K562 (cell line): ENCODE results near the gene HTR2A. TPM values are rescaled to one million over a fixed set of nuclear protein-coding genes. Genes with fewer than 3 reads are reported as not detected.

ENCODE experiments used
- ATAC-seq: fragments of 200-7000 bp; cut with Tn5 transposase; 3 replicates; pipeline ENCODE4 v1.9.1; 2020; ENCODE audit warnings: moderate library complexity
- BruUV-seq: library from RNA; stranded (reverse); fragments of 400-500 nt; replicated peaks from 2 replicates; lab custom pipeline; 2021; lab: Mats Ljungman, UMichigan
- CTCF ChIA-PET: fragments of 300-600 bp; formaldehyde crosslinking; extraction: SDS; loops from one replicate; lab custom pipeline; 2021; ENCODE audit warnings: low intra/inter-chr PET ratio; lab: Yijun Ruan, JAX
- POLR2A ChIA-PET: fragments of 300-600, 350-650 bp; sonication (Branson Sonifier 250); formaldehyde crosslinking; extraction: SDS; loops from one replicate; lab custom pipeline; 2021; ENCODE audit warnings: antibody characterized with exemption, inconsistent platforms; lab: Yijun Ruan, JAX
- DNase-seq, 4 experiments: peaks; one replicate each; pipeline versions ENCODE4 v3.0.0 to v3.0.0-alpha.2; 2011 to 2018; ENCODE audit warnings: low spot score in 3 of 4, mixed read lengths in 3 of 4; ENCODE audit errors: extremely low read depth in 1 of 4
- FAIRE-seq: peaks from 2 replicates; lab custom pipeline; 2011; peaks lifted over from hg19 to GRCh38; lab: Jason Lieb, UNC
- H2AFZ ChIP-seq: 2 replicates; pipeline ENCODE4 v1.6.0; 2011; ENCODE audit warnings: low read depth, low read length, control low read depth, inconsistent platforms
- H3K27ac ChIP-seq: fragments of 200-600 bp; 3 replicates; pipeline ENCODE4 v1.8.0; 2011; ENCODE audit warnings: low read depth, mild to moderate bottlenecking, control low read depth, inconsistent platforms, low read length, moderate library complexity, mixed read lengths; ENCODE audit errors: extremely low read depth
- H3K27me3 ChIP-seq, 2 experiments: fragments of 300-600 bp in 1 of 2; 2 replicates in 1 of 2; 3 replicates in 1 of 2; pipeline versions ENCODE4 v1.6.0 to v1.8.0; 2011; ENCODE audit warnings: inconsistent platforms in 2 of 2, low read length in 2 of 2, mild to moderate bottlenecking in 1 of 2, mixed read lengths in 1 of 2, moderate library complexity in 1 of 2; ENCODE audit not compliant: control insufficient read depth in 2 of 2, insufficient read depth in 2 of 2
- H3K36me3 ChIP-seq: fragments of 300-600 bp; 3 replicates; pipeline ENCODE4 v1.8.0; 2011; ENCODE audit warnings: mild to moderate bottlenecking, low read length, inconsistent platforms; ENCODE audit not compliant: control insufficient read depth, insufficient read depth
- H3K4me1 ChIP-seq, 2 experiments: fragments of 200-600 bp in 1 of 2; replicated peaks in 1 of 2; 2 replicates in 1 of 2; 3 replicates in 1 of 2; pipeline versions ENCODE4 v1.5.1 to v1.8.0; 2011; ENCODE audit warnings: inconsistent platforms in 2 of 2, low read length in 2 of 2, mild to moderate bottlenecking in 1 of 2, mixed read lengths in 1 of 2, moderate library complexity in 1 of 2; ENCODE audit not compliant: control insufficient read depth in 2 of 2, insufficient read depth in 2 of 2
- H3K4me2 ChIP-seq: 2 replicates; pipeline ENCODE4 v1.6.1; 2011; ENCODE audit warnings: low read length, control low read depth, inconsistent platforms, mixed read lengths; ENCODE audit not compliant: insufficient read depth
- H3K4me3 ChIP-seq: fragments of 200-600 bp; sonication (generic), shearing (Covaris generic); 2 replicates; pipeline ENCODE4 v1.5.1; 2016; ENCODE audit warnings: control low read depth, inconsistent platforms
- H3K79me2 ChIP-seq: fragments of 200-600 bp; 3 replicates; pipeline ENCODE4 v1.8.0; 2011; ENCODE audit warnings: low read length, inconsistent platforms; ENCODE audit not compliant: control insufficient read depth, insufficient read depth
- H3K9ac ChIP-seq, 2 experiments: 2 replicates each; pipeline versions ENCODE4 v1.6.0 to v1.6.1; 2011; ENCODE audit warnings: low read depth in 2 of 2, low read length in 2 of 2, control low read depth in 1 of 2, inconsistent platforms in 1 of 2, mild to moderate bottlenecking in 1 of 2, mixed read lengths in 1 of 2; ENCODE audit not compliant: insufficient read depth in 1 of 2
- H3K9me1 ChIP-seq: one replicate; pipeline ENCODE4 v1.6.0; 2011; ENCODE audit warnings: inconsistent platforms, mild to moderate bottlenecking, low read length, moderate library complexity; ENCODE audit not compliant: control insufficient read depth, insufficient read depth
- H3K9me3 ChIP-seq: replicated peaks from 2 replicates; pipeline ENCODE4 v1.5.1; 2011; ENCODE audit warnings: low read depth, low read length, inconsistent platforms; ENCODE audit not compliant: control insufficient read depth, insufficient read depth
- H4K20me1 ChIP-seq: replicated peaks from 2 replicates; pipeline ENCODE4 v1.6.1; 2011; ENCODE audit warnings: low read length, inconsistent platforms, mixed read lengths; ENCODE audit not compliant: control insufficient read depth, insufficient read depth
- HDAC1 ChIP-seq, 2 experiments: fragments of 450-650 bp; IDR thresholded peaks; 2 replicates each; pipeline ENCODE4 v1.6.1; 2016 to 2017; ENCODE audit warnings: inconsistent platforms in 1 of 2, mild to moderate bottlenecking in 1 of 2, moderate library complexity in 1 of 2
- HLTF ChIP-seq: fragments of 450-650 bp; IDR thresholded peaks from 2 replicates; pipeline ENCODE4 v1.6.1; 2016
- NCOA2 ChIP-seq, 2 experiments: fragments of 450-650 bp; IDR thresholded peaks; 2 replicates each; pipeline ENCODE4 v1.6.1; 2018; ENCODE audit warnings: mild to moderate bottlenecking in 2 of 2, moderate library complexity in 1 of 2; ENCODE audit not compliant: partially characterized antibody in 2 of 2
- SMC3 ChIP-seq: conservative IDR thresholded peaks from 2 replicates; pipeline ENCODE4 v1.6.1; 2011; ENCODE audit warnings: low read depth, low read length, improper control_type of control experiment; ENCODE audit not compliant: insufficient read depth
- TAF15 ChIP-seq: fragments of 200-400 bp; formaldehyde crosslinking; IDR thresholded peaks from 2 replicates; pipeline ENCODE4 v1.6.1; 2017; ENCODE audit warnings: mild to moderate bottlenecking, low read depth, low read length, moderate library complexity
- WGBS: fragments of 100-300 bp; shearing (Covaris generic); methylation state at CpG from one replicate; pipeline ENCODE4 v1.1.6; 2016; ENCODE audit warnings: low coverage, mixed read lengths; ENCODE audit not compliant: insufficient coverage; ENCODE audit errors: missing lambda C conversion rate; 5-methylcytosine and 5-hydroxymethylcytosine counted together
- in situ Hi-C: fragments of 300-500 bp; cut with MboI; formaldehyde crosslinking; loops from 4 replicates; pipeline ENCODE4 v1.15.0; 2018; ENCODE audit warnings: inconsistent platforms, mixed read lengths
- intact Hi-C: fragments of 100-400 bp; cut with micrococcal nuclease; formaldehyde crosslinking; loops from 2 replicates; pipeline ENCODE4 v1.14.2; 2022
- polyA plus RNA-seq, 8 experiments: library from polyadenylated mRNA; depleted of rRNA in 4 of 8; stranded (reverse) in 5 of 8; unstranded in 3 of 8; fragments of >200 nt; fragmentation: Nextera tagmentation in 2 of 8; fragmentation: Illumina TruSeq in 1 of 8; extraction: Ambion mirVana in 2 of 8; extraction: Trizol in 1 of 8; gene quantifications; 2 replicates each; pipeline versions ENCODE4 v1.2.1 to v1.2.3, GENCODE V29; 2011 to 2014; ENCODE audit warnings: inconsistent platforms in 1 of 8, missing spikeins in 1 of 8
- total RNA-seq, 7 experiments: library from RNA; depleted of rRNA in 6 of 7; stranded (reverse); fragments of >200 nt in 6 of 7; fragmentation: Illumina TruSeq in 2 of 7; extraction: Trizol in 2 of 7; gene quantifications; 2 replicates each; pipeline versions ENCODE4 v1.2.1 to v1.2.3, GENCODE V29; 2011 to 2021; ENCODE audit warnings: low replicate concordance in 1 of 7

The HTR2A gene
- total and polyA plus RNA-seq, 9 of the 15 experiments (the other 6 are each of a cell fraction or from before 2014, with no cell fraction given) = not detected

- no peak for TF ChIP-seq SMC3
Measured at GRCh38 chr13:46925486-46925885, 28.6 kb upstream of the HTR2A start (continued).

GRCh38 chr13:46914341-46914740 lies 17.5 kb upstream of the HTR2A start:
- Histone ChIP-seq H3K9ac (no peak overlapping the region), H3K27ac (no peak overlapping the region), H2AFZ (no peak overlapping the region), H3K4me1 (no peaks in the 10 kb centered on the region), H3K9me3 (no peaks in the 10 kb centered on the region), H3K79me2 (no peaks in the 10 kb centered on the region), H3K4me3 (no peak overlapping the region), H4K20me1 (no peaks in the 10 kb centered on the region), H3K4me2 (no peak overlapping the region), H3K27me3 (no peaks in the 10 kb centered on the region), H3K9me1 (no peaks in the 10 kb centered on the region), H3K36me3 (no peaks in the 10 kb centered on the region)
- DNase-seq (no peak), FAIRE-seq (no peak), ATAC-seq (no peak)
- CTCF ChIA-PET = no interaction called here
- no TSS peak for BruUV-seq
- 7% methylated on average over 2 of the region's 2 CpGs for WGBS
- POLR2A ChIA-PET = interaction anchor here (0.6 kb wide), 1 partner anchor 325 kb away, joined by 3 read pairs; no protein-coding TSS in a partner anchor
- TF ChIP-seq HDAC1 (IDR thresholded peaks at IDR 0.05) = no peak
- in situ Hi-C loops = no loop called here
- intact Hi-C loops = no loop called here

DNA sequence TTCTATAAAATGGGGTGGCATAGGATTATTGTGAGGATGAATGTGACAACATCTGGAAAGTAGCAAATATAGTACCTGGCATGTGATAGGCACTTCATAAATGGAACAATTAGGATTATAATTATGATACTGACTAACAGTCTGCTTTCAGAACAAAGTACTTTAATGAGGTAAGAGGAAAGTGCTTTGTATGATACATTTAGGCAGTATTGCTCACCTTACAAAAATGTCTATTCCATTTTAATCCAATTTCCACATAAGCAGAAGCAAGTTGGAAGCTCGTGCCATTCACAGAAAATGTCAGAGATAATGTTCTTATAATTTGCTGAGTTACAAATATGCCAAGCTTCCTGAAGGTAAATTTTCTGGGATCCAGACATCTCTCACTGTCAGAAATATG lies 16.9 kb upstream of the HTR2A start:
- no peak overlapping the region for H3K4me2 ChIP-seq
- no peak overlapping the region for H2AFZ ChIP-seq
- 0% methylated on average over 1 of the region's 1 CpG for WGBS
- ChIA-PET POLR2A (interaction anchor here (0.6 kb wide), 1 partner anchor 325 kb away, joined by 3 read pairs; no protein-coding TSS in a partner anchor), CTCF (no interaction called here)
- no TSS peak for BruUV-seq
- no peaks in the 10 kb centered on the region for H3K4me1 ChIP-seq
- intact Hi-C loops (no loop called here), in situ Hi-C loops (no loop called here)
- no peak overlapping the region for H3K9ac ChIP-seq
- no peaks in the 10 kb centered on the region for H3K36me3 ChIP-seq
- no peaks in the 10 kb centered on the region for H3K79me2 ChIP-seq
- no peak overlapping the region for H3K27ac ChIP-seq
- H3K4me3 ChIP-seq = no peak overlapping the region
- H3K27me3 ChIP-seq = no peaks in the 10 kb centered on the region
- DNase-seq (no peak), FAIRE-seq (no peak), ATAC-seq (no peak)
- no peaks in the 10 kb centered on the region for H3K9me1 ChIP-seq
- H4K20me1 ChIP-seq = no peaks in the 10 kb centered on the region
- H3K9me3 ChIP-seq = no peaks in the 10 kb centered on the region
- TF ChIP-seq TAF15 (no peak), HLTF (no peak), NCOA2 (IDR thresholded peaks at IDR 0.05; ENCODE audit: partially characterized antibody in 2 of 2) (no peak)
